HG03521 (cell line): ENCODE measurements around the gene TSEN34.

Experiments used
- ATAC-seq: cut with Tn5 transposase; IDR thresholded peaks from one replicate; pipeline ENCODE4 v1.9.1; 2021; ENCODE audit warnings: mild to moderate bottlenecking, moderate library complexity; ENCODE audit not compliant: unreplicated experiment

The TSEN34 gene

GRCh38 chr19:54191011-54191810, at the start of gene TSEN34:
TSEN34 (plus strand) TSS chr19:54191308; CDS start chr19:54191365, 57 bp downstream.
- peak; percentile 27 for ATAC-seq

DNA sequence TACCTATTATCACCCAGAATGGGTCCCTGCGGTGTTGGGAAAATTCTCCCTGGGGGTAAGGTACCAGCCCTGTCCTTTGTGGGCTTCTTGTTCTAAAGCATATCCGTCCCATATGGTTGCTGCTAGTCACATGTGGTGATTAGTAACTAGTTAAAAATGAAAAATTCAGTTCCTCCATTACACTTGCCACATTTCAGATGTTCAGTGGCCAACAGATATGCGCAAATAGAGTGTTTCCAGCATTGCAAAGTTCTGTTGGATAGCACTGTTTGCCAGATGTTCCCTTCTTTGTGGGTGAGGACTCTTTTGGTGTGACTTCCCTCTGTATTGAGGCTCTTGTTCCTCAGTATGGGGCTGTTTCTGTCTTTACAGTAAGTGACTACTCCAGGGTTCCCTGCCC, 49.8 kb upstream of the TSEN34 start:
- no peak for ATAC-seq

GRCh38 chr19:54142166-54142780, 48.8 kb upstream of the TSEN34 start:
- ATAC-seq = no peak

DNA sequence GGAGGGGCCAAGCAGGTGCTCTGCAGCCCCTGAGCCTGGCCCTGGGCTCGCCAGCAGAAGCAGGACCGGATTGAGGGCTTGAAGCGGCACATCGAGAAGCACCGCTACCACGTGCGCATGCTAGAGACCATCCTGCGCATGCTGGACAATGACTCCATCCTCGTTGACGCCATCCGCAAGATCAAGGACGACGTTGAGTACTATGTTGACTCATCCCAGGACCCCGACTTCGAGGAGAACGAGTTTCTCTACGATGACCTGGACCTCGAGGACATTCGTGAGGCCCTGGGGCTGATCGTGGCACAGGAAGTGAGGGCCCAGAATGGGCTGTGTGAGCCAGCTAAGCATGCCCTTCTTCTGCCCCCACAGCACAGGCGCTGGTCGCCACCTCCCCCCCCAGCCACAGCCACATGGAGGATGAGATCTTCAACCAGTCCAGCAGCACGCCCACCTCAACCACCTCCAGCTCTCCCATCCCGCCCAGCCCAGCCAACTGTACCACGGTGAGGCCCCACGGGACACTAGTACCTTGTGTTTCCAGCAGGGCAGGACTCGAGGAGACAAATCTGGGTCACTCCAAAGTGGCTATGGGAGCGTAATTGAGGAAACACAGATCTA, 45.5 kb upstream of the TSEN34 start:
- no peak for ATAC-seq

DNA sequence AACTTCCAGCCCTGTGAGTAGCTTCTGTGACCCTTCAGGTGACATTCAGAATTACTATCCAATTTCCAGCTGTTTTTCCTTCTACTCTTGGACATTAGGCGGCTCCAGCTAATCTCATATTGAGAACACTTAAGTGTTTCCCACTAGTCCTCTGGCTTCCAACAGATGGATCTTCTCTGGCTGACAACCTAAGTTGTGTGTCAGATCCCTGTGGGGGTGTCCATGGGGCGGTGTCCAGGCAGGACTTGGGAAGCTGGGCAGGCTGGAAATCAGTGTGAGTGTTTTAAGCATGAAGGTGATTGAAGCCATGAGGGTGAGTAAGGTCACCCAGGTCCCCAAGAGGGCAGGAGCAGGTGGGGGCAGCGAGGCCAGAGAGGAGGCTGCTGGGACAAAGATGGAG, 43.4 kb upstream of the TSEN34 start:
- no peak for ATAC-seq

DNA sequence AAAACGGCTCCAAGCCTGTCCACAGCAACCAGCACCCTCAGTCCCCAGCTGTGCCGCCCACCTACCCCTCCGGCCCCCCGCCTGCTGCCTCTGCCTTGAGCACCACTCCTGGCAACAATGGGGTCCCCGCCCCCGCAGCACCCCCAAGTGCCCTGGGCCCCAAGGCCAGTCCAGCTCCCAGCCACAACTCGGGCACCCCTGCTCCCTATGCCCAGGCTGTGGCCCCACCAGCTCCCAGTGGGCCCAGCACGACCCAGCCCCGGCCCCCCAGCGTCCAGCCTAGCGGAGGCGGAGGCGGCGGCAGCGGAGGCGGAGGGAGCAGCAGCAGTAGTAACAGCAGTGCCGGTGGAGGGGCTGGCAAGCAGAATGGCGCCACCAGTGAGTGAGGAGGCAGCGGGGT, 43.0 kb upstream of the TSEN34 start:
- ATAC-seq = no peak

DNA sequence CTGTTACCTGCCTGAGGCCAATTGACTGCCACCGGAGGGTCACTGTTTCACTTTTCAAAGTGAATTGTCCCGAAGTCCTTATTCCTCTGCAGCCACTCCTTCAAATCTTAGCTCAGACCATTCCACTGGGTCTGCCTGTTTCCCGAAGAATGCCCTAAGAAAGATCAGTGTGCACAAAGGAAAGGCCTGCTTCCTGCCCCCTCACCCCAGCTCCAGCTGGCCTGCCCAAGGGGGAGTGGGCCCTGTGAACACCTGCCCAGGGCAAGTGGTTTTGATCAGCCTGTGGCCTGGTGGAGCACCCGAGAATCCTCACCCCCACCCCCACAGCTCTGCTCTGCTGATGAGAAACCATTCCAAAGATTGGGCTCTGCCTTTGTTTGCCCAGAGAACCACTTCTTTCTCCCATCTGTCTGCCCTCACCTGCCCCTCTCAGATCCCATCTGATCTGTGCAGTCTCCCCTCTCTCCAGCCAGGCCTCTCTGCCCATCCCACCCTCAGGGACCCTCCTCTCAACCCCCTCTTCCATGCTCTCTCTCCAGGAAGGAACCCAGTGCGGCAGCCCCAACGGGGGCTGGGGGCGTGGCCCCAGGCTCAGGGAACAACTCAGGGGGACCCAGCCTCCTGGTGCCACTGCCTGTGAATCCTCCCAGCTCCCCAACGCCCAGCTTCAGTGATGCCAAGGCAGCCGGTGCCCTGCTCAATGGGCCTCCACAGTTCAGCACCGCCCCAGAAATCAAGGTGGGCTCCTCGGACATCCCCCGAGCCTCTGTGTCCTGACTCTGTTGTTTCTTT, 41.9 kb upstream of the TSEN34 start:
- ATAC-seq = no peak

- ATAC-seq = no peak
Measured at GRCh38 chr19:54151362-54152035, 39.6 kb upstream of the TSEN34 start.

GRCh38 chr19:54152267-54152666, 38.8 kb upstream of the TSEN34 start:
- ATAC-seq = no peak

GRCh38 chr19:54152878-54153524, 38.1 kb upstream of the TSEN34 start:
- no peak for ATAC-seq

DNA sequence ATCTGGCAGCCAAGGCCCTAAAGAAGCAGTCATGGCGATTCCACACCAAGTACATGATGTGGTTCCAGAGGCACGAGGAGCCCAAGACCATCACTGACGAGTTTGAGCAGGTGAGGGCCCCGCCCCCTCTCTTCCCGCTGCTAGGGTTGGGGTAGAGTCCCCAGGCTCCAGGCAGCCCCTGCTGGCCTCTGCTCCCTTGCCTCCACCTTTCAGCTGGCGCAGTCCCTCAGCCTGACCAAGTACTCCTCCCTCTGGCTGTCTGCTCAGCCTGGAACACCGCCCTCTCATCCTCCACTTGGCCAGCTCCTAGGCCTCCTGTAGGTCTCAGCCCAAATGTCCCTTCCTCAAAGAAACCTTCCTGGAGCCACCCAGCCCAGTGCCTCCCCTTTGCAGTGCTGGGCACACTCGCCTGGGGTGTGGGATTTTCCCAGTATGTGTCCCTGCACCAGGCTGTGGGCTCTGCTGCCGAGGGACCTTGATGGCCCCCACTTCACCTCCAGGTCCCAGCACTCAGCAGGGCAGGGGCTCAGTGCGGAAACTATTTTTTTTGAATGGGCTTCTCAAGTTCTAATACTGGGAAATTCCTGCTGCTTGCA, 37.3 kb upstream of the TSEN34 start:
- ATAC-seq = no peak

GRCh38 chr19:54154603-54155345, 36.3 kb upstream of the TSEN34 start:
- ATAC-seq = no peak

GRCh38 chr19:54155694-54156093, 35.4 kb upstream of the TSEN34 start:
- ATAC-seq = no peak

- ATAC-seq = no peak
Measured at GRCh38 chr19:54156490-54156889, 34.6 kb upstream of the TSEN34 start.

GRCh38 chr19:54156953-54157352, 34.2 kb upstream of the TSEN34 start:
- ATAC-seq = no peak

DNA sequence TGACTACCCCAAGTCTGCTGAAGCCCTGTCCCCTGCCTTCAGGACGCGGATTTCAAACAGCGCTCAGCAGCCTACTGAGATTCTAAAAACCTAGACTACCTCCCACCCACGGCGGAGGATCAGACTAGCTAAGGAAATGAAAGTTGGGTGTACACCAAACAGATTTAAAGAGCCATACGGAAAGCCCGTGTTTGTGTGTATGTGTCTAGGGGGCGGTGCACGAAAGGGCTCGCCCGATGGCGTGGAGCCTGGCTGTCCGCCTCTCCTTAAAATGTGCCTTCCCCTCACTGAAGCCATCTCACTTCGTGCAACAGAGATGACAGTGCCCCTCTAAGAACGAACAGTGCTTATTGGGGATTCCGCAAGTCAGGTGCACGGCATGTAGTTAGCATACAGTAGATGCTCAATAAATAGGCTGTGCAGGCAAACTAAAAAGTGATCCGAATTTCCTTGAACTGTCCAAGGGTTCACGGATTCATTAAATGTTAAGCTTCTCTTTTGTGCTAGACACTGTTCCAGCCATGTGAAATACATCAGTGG, 32.2 kb upstream of the TSEN34 start:
- no peak for ATAC-seq

DNA sequence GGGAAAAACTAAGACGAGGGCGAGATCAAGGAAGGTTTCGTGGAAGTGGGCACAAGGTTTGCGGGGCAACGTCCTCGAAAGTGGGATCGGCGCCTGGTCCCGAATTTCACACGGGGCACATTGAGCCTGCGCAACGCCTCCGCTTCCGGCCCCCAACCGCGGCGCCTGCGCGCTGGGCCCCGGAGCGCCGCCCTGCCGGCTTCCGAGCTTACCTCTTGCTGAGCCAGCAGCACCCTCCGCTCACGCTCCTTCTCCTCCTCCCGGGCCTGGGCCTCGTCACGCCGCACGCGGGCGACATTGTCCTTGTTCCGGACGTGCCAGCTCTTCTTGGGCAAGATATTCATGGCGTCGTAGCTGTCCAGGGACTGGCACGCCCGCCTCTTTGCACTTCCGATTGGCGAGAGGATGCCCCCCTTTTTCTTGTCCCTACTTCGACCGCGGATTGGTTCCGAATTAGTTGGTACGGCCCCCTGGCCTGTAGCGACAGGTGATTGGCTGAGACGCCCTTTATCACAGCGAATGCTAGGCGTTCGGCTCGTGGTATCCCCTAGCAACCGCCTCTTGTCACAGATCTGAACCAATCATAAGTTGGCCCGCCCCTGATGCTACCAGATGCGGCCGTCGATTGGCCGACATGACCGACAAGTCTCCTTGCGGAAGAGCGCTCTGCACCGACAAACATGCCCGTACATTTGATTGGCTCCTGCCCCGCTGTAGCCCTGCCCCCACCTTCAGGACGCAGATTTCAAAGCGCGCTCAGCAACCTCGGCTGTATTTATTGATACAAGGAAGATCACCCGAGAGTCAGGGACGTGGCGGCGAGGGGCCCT, 31.5 kb upstream of the TSEN34 start, which contains the start of gene LENG1:
Gene LENG1, minus strand, starts transcription at position 370 of the 830 bp plus-strand sequence. Its CDS starts 26 bp downstream, at position 344.
- peak; percentile 85 for ATAC-seq
